NCI-H748 treated with DMSO at 0.1 percent for 48 hours (cell line): ENCODE measurements around the gene GAST.
"Not testable (repeated sequence)": the region's sequence is repeated elsewhere in the genome, so short reads cannot be mapped to it uniquely, and the experiment has no call there.

Source experiments
- DNase-seq: peaks from one replicate; lab custom pipeline; 2025; lab: John Stamatoyannopoulos, UW

The GAST gene

GRCh38 chr17:41711669-41712400 is at the start of gene GAST:
TSS of gene GAST (plus strand) at chr17:41712331. CDS start at chr17:41715437, 3,106 bp downstream.
- DNase-seq = no peak

GRCh38 chr17:41663451-41664171 is 48.5 kb upstream of the GAST start:
- DNase-seq = no peak

- no peak for DNase-seq
Observed at GRCh38 chr17:41664172-41664457, 48.0 kb upstream of the GAST start.

- no peak for DNase-seq
Observed at GRCh38 chr17:41664587-41665565, 47.3 kb upstream of the GAST start.

GRCh38 chr17:41665566-41666236 is 46.4 kb upstream of the GAST start:
- peak; percentile 69 for DNase-seq

GRCh38 chr17:41666237-41666641 is 45.9 kb upstream of the GAST start:
- peak; percentile 57 for DNase-seq

GRCh38 chr17:41666708-41667279 is 45.3 kb upstream of the GAST start:
- peak; percentile 56 for DNase-seq

- no peak for DNase-seq
Observed at GRCh38 chr17:41667280-41668041, 44.7 kb upstream of the GAST start.

GRCh38 chr17:41672153-41672552 is 40.0 kb upstream of the GAST start:
- DNase-seq = no peak

- DNase-seq = not testable (repeated sequence)
Observed at GRCh38 chr17:41675157-41676057, 36.7 kb upstream of the GAST start.

- DNase-seq = no peak
Observed at GRCh38 chr17:41676058-41676419, 36.1 kb upstream of the GAST start.

GRCh38 chr17:41678411-41678906 is 33.7 kb upstream of the GAST start:
- DNase-seq = no peak

GRCh38 chr17:41678907-41679739 is 33.0 kb upstream of the GAST start:
- DNase-seq = no peak

GRCh38 chr17:41679740-41680425 is 32.2 kb upstream of the GAST start:
- DNase-seq = no peak

GRCh38 chr17:41680426-41681040 is 31.6 kb upstream of the GAST start:
- DNase-seq = no peak

GRCh38 chr17:41681776-41682175 is 30.4 kb upstream of the GAST start:
- no peak for DNase-seq

- DNase-seq = no peak
Observed at GRCh38 chr17:41682631-41683030, 29.5 kb upstream of the GAST start.
